Renal cortex interstitium (tissue), 11 donors: ENCODE results near the gene HDAC5. TPM values are rescaled to one million over a fixed set of nuclear protein-coding genes. Genes with fewer than 3 reads are reported as not detected.

Experiments used
- DNase-seq, 11 donors: peaks; one replicate each; pipeline ENCODE4 v3.0.0-alpha.2; 2013; ENCODE audit warnings: low read depth in 9 of 11, low spot score in 4 of 11; ENCODE audit errors: extremely low read depth in 1 of 11
- polyA plus RNA-seq, 3 donors: library from polyadenylated mRNA; unstranded; fragments of 120-200 nt; gene quantifications; one replicate each; pipeline ENCODE4 v1.2.1, GENCODE V29; 2013; ENCODE audit not compliant: insufficient read length in 3 of 3

The HDAC5 gene
- polyA plus RNA-seq, 3 donors: 44.7 to 59.4 (median 55.3) TPM

DNA sequence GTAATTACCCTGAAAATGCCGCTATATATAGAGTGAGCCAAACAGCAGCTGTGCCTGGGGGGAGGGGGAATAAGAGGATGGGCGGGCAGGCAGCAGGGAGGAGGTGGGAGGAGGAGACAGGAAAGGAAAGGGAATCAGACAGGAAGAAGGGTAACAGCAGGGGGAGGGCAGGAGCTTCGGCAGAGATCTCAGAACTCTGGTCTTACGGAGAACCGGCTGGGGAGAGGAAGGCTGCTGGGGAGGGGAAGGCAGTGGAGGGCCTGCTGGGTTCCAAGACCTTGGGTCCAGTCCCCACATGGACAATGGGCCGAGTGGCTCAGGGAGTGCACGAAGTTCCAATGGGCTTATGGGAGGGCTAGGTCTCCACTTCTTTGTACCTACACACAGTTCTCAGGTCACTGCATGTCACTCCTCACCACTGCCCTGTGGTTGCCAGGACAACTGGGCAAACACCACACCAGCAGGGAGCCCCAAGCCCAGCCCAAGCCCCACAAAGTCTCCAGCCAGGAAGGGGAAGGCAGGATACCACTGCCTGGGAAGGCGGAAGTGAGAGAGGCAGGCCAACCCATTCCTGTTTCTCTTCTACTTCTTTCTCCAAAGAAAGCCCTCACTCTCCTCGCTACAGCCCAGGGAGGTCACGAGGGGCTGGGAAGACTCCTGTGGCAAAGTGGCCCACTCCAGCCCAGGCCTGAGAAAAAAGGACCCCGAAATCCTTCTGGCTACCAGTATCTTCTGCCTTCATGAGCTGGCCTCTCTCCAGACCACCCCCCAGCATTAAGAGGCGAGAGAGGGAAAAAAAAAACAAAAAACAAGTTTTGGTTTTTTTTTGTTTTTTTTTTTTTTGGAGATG lies 27.6 kb downstream of the HDAC5 start:
- peak; percentile 68 to 92 (median 83) for DNase-seq

DNA sequence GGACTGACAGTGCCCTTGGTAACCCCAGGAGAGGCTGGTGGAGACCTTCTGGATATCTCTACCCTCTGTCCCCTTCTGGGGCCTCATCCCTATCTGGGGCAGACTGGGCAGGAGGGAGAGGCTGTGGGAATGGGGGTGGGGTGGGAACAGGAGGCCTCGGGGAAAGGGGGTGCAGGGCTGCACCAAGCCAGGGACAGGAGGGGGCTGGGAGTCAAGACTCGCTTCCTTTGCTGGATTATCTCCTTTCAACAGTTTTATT lies 28.1 kb downstream of the HDAC5 start:
- DNase-seq: no peak

DNA sequence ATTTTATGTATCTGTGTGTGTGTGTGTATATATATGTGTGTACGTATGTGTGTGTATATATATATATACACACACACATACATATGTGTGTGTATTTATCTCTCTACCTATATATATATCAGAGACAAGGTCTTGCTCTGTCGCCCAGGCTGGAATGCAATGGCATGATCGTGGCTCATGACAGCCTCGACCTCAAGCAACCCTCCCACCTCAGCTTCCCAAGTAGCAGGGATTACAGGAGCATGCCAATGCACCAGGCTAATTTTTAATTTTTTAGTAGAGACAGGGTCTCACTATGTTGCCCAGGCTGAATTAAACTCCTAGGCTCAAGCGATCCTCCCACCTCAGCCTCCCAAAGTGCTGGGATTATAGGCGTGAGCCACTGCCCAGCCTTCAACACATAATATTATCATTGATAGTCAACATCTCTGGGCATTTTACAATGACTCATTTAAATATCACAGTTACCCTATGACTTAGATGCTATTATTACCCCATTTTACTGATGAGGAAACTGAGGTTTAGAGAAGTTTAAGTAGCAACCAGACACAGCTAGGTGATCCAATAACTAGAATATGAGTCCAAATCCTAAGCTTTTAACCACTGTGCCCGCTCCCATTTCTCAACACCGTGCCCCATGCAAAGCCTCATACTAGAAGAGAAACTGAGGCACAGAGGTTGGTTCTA lies 28.6 kb downstream of the HDAC5 start:
- DNase-seq: no peak

DNA sequence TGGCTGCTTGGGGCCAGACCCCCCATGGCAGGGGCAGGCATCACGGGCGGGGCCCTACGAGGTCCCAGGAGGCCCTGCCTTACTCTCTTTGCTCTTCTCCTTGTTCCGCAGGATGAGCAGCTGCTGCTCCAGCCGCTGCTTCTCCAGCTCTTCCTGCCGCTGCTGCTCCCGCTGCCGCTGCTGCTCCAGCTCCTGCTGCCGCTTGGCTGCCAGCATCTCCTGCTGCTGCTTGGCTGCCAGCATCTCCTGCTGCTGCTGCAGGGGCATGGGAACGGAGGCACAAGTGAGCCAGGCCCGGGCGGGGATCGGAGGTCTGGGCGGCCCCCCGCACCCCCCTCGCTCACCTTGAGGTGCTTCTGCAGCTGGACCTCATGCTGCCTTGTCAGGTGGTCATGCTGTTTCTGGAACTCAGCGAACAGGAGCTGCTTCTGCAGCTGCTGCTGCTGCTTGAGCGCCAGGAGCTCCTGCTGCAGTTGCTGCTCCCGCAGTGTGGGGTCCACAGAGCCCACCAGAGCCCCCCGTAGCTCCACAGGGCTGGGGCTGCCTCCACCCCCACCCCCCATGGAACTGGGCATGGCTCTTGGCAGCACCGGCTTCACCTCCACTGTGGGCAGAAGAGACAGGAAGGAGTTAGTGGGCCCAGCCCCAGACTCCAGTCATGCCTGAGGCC lies 30.1 kb downstream of the HDAC5 start:
- DNase-seq: no peak

DNA sequence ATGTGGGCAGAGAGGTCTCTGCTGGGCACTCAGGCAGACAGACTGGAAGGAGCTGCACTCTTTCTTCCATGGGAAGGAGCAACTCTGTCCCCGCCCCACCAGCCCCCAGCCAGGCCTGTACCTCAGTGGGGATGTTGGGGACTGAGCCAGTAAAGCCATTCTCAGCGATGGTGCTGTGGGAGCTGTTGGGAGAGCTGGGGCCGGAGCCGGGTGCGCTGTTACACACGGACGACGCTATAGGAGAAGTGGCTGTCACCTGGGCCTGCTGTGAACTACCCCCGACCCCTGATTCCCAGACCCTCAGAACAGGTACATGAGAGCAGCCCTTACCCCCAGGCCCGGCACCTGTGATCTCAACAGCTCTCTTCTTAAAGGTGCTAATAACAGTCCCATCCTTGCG lies 31.4 kb downstream of the HDAC5 start:
- no peak for DNase-seq

DNA sequence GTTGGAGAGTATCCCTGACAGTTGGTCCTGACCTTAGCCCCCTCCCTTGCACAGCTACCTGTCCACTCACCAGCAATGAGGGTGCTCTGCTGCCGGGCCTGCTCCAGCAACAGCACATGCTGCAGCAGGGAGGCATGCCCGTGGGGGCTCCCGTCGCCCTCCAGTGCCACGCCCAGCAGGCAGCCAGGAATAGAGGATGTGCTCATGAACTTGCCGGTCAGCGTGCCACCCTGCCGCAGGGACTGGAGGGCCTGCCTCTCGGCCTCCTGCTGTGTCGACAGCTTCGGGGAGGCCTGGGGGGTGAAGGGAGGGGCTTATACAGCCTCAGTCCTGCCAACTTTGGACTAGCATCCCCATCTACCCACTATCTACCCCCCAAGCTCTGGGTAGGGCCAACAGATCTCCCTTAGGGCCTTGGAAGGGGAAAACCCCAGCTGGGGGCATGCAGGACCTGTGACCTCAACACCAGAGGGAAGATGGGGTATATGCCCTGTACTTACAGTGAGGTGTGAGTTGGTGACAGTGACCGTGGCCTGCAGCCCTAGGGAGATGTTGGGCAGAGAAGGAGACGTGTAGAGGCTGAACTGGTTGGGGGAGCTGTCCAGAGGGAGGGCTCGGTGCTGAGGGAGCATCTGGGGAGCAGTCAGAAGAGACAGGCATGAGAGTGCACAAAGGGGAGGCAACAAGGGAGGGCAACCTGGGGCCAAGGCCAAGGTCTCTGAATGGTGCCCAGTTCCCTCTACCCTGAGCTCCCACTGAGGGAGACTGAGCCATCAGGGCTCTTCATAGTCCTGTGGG lies 32.0 kb downstream of the HDAC5 start:
- no peak for DNase-seq

DNA sequence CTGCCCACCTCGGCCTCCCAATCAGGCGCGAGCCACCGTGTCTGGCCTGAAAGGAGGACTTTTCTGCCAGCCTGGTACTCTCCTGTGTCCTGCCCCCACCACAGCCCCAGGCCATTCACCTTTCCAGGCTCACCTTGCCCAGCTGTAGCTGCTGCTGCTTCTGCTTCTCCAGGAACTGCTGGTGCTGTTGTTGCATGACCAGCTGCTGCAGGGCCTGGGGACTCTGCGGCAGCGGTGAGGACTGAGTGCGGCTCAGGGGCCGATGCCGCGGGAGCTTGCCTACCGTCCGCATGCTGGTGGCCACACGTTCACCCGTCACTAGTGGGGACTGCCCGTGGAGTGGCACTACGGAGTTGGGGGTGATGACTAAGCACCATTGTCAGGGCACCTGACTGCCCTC lies 35.2 kb downstream of the HDAC5 start:
- no peak for DNase-seq

DNA sequence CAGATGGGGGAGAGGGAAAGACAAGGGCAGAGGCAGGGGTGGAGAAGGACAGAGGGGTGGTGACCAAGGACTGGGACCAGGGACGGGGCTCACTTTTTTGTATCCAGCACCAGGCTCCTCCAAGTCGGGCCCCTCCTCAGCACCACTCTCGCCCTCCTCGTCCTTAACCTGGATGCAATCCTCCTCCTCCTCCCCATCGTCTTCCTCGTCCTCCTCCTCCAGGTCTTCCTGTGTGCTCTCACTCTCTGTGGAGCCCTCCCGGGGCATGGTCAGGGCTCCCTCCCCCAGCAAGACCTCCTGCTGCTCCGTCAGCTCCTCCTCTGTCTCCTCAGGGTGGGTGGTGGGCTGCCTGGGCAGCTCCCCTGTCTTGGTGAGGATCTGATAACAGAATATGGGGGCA lies 36.1 kb downstream of the HDAC5 start:
- DNase-seq: no peak

DNA sequence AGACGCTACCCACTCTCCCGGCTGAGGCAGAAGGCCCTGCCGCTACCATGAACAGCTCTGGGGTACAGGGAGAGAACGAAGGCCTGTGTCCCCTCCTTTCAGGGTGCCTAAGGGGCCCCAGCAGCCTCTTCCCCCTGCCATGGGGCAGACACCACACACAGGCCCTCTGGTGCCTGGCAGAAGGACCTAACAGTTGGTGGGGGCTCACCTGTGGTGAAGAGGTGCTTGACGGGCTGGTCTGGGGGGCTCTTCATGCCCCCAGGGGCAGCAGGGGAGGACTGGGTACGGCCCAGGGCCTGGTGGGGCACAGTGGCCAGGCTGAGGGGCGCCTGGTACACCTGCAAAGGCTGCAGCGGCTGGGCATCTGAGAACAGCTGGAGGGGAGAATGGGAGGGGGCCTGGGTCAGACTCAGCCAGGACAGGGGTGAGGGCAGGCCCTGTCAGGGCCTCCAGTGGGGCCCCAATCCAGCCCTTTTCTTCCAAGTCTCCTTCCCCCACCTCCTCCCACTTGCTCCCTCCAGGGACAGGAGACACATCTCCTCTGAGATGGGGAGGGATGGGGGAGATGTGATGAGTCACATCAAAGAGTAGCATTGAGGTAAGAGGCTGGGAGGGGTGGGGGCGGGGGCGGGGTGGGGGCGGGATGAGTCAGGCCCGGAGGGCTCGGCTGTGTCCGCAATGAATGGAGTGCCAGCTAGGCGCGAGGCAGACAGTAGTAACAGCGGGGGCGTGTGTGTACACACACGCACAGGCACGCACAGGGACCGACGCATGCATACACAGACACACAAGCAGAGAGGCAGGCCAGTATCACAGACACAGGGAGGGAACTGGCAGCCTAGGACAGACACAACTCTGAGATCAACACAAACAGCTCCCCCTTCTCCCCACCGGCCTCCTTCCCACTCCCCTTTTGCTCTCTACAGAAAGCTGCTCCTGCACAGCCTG lies 36.8 kb downstream of the HDAC5 start:
- no peak for DNase-seq

DNA sequence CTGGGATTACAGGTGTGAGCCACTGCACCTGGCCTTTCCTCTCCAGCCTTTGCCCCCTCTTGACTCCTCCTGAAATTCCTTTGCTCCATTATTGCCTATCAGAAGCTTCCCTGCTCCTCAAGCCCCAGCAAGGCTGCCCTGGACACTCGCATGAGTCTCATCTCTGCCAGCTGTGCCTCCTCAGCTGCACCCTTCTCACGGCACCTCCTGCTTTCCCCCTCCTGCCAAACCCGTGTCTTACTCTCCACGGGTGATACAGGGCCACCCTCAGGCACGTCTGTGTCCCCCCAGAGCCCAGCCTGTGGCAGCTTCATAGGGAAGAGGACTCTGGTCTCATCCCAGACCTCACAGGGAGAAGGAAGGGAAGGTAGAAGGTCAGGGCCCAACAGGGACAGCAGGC lies 37.5 kb downstream of the HDAC5 start:
- DNase-seq: no peak

DNA sequence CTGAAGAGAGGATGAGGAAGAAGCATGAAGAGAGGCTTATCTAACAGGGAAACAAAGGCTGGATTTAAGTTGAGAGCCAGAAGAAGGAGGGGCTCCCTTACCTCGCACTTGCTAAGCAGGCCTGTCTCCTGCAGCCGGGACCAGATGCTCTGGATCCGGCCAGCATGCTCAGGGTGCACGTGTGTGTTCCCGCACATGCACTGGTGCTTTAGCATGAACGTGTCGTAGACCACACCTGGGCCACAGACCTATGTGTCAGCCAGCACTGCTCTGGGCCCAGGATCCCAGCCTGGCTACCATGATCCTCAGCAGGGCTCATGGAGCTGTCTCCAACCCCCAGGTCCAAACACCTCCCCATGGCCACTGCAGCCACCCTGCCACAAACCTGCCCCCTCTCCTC lies 38.5 kb downstream of the HDAC5 start:
- DNase-seq: no peak

DNA sequence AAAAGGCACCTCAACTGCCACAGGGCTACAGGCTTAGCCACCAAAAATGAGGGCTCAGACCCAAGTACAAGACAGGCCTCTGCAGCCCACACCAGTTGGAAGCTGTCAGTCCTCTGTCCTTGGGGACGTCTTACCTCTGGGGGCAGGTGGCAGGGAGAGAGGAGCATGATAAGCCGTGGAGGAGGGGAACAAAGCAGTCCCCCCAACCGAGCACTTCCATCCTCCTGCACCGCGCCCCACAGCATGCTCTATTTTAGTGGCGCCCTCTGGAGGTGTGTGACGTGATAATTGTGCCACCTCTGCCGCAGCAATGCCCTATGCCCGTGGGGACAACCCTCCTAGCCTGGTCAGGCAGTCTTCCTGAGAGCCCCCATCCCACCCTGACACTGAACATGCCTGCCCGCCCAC lies 39.3 kb downstream of the HDAC5 start:
- no peak for DNase-seq

DNA sequence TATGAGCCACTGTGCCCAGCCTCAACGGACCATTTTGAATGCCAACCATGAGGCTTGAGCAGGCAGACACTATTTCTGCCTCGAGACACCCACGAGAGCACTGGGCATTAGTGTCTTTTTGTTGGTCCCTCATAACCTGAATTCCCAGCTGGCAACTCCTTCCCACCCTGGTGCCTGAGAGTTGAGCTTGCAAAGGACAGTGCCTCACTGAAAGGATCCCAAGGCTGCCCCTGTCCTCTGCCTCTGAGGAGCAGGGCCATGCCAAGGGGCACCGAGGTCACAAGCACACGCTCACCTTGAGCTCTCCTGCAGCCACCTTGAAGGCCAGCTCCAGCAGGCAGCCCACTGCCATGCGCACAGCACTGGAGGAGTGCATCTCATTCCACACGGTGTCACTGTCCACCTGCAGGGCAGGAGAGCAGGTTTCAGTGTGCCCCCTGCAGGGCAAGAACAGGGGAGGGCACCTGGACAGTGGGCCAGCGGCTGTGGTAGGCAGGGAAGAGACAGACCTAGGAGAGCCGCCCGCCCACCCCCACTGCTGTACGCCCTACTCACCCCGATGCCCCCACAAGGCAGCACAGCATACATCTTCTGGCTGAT lies 40.1 kb downstream of the HDAC5 start:
- DNase-seq: no peak

DNA sequence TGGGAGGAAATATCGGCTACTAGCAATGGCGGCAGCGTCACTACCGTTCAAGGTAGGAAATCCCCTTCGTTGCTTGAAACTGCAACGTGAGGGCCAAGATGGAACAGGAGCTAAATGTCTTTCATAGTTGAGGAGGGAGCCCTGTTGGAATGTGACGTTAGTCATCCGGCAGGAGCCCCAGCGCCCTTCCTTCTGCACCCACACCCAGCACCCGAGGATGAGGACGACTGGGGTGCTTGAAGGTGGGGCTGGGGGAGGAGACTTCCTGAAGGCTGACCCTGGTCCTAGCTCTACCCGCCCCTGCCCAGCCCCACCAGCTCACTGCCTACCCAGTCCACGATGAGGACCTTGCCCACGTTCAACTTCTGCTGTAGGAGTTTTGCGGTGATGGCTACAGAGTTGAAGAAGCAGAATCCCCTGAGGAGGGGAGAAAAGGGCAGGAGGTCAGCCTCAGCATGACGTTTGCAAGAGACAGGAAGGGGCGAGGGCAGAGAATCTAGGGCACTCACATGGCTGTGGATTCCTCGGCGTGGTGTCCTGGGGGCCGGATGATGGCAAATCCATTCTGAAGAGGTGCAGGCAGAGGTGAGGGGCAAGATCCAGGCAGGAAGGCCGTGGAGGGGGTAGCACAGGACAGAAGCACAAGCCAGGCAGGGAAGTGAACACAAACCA lies 41.0 kb downstream of the HDAC5 start:
- no peak for DNase-seq

DNA sequence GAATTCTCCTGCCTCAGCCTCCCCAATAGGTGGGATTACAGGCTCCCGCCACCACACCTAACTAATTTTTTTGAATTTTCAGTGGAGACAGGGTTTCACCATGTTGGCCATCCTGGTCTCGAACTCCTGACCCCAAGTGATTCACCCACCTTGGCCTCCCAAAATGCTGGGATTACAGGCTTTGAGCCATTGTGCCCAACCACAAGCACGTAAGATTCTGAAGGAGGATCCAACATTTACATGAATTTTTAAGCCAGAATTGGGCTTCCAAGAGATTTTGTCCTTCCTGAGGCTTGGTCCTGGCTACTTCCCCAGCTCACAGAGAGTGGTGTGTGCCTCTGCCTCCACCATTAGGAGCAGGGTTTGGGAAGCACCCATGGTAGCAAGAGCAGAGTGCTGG lies 41.8 kb downstream of the HDAC5 start:
- DNase-seq: no peak

DNA sequence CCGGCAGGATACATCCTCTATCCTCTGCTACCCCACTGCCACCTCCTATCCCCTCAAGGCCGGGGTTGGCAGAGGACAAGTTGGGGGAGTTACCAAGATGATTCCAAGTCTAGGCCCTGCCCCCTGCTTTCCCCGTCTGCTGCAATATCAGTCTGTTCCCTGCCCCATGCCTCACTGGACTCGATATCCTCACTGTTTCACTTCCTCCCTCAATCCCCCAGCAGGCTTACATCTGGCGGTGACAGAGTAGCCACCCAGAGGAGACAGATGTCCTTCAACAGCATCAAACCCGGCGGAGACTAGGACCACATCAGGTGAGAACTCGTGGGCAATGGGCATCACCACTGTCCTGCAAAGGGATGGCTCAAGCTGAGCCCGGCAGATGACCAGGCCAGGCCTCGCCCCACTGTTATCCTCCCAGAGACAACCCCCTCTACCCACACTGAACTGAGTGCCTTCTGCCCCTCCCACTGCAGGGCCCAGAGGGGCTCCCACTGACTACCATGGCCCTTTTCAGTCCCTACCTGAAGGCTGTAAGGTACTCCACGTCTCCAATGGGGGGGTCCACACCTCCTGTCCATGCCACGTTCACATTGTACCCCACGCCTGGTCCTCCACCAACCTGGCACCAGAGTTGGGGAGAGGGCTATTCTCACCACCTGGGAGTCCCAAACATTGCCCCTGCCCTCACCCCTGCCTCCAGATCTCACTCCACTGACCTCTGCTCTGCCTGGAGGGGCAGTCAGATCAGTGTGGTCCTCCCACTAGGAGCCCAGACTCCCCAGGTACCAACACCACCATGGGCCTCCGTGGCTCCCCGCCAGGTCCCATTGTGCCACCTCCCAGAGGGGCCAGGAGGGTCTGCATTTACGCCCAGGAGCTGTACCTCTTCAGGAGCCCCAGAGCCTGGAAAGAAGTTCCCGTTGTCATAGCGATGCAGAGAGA lies 43.3 kb downstream of the HDAC5 start:
- no peak for DNase-seq

DNA sequence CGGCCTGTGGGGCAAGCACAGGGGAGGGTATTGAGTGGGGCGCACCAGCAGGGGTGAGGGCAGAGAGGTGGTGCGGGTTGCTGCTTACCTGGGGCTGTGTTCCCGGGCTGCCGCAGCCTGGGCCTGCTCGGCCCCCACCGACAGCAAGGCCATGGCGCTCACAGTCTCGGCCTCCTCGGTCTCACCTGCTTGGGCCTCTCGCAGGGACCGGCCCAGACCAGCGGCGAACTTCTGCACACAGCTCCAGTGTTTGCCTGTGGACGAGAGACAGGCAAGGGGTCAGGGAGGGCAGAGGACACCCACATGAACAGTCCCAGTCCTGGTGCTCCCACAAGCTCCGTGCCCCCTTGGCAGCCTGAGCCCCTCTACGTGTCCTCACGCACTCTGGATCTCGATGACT lies 45.0 kb downstream of the HDAC5 start:
- DNase-seq: no peak
